Left forelimb (tissue), 1 donor: ENCODE data around the gene MYL11.
"Not testable (repeated sequence)": the region's sequence is repeated elsewhere in the genome, so short reads cannot be mapped to it uniquely, and the experiment has no call there.

Experiments used
- DNase-seq: peaks from one replicate; pipeline ENCODE4 v3.0.0-alpha.2; 2018; ENCODE audit warnings: low spot score

Gene MYL11

GRCh38 chr16:30396627-30397026 lies 22.0 kb downstream of the MYL11 start:
- DNase-seq: not testable (repeated sequence)

GRCh38 chr16:30397056-30397455 lies 22.5 kb downstream of the MYL11 start:
- no peak for DNase-seq

GRCh38 chr16:30397776-30398660 lies 23.4 kb downstream of the MYL11 start:
- DNase-seq: no peak

- DNase-seq: no peak
Measured at GRCh38 chr16:30398661-30399434, 24.2 kb downstream of the MYL11 start.

- DNase-seq: no peak
Measured at GRCh38 chr16:30399435-30400186, 25.0 kb downstream of the MYL11 start.

GRCh38 chr16:30401768-30402425 lies 27.3 kb downstream of the MYL11 start:
- no peak for DNase-seq

GRCh38 chr16:30406795-30407101 lies 32.1 kb downstream of the MYL11 start:
- no peak for DNase-seq

- DNase-seq: peak; percentile 96
Measured at GRCh38 chr16:30407102-30407803, 32.7 kb downstream of the MYL11 start, which contains the start of gene ZNF771. TSS of gene ZNF771 (plus strand) at chr16:30407606. CDS start at chr16:30408054, 448 bp downstream.

GRCh38 chr16:30407804-30408534 lies 33.4 kb downstream of the MYL11 start:
- no peak for DNase-seq

- DNase-seq: peak; percentile 92
Measured at GRCh38 chr16:30409125-30410060, 34.8 kb downstream of the MYL11 start.

- DNase-seq: no peak
Measured at GRCh38 chr16:30413112-30413806, 38.7 kb downstream of the MYL11 start.

- no peak for DNase-seq
Measured at GRCh38 chr16:30414159-30414558, 39.6 kb downstream of the MYL11 start.

GRCh38 chr16:30416047-30416603 lies 41.5 kb downstream of the MYL11 start:
- no peak for DNase-seq

GRCh38 chr16:30416624-30417528 lies 42.3 kb downstream of the MYL11 start:
- DNase-seq: no peak

- DNase-seq: peak; percentile 89
Measured at GRCh38 chr16:30417529-30418349, 43.1 kb downstream of the MYL11 start.
